Endothelial cell (in vitro differentiated cells): ENCODE results near the gene THAP8. TPM values are rescaled to one million over a fixed set of nuclear protein-coding genes. Genes with fewer than 3 reads are reported as not detected.

Experiments
- DNase-seq: peaks from one replicate; pipeline ENCODE4 v3.0.0; 2021; ENCODE audit warnings: low spot score
- H3K27ac Mint-ChIP-seq: one replicate; pipeline ENCODE4 v1.8.0; 2021; ENCODE audit warnings: mixed read lengths, inconsistent platforms; ENCODE audit not compliant: unreplicated experiment
- H3K27me3 Mint-ChIP-seq: one replicate; pipeline ENCODE4 v1.8.0; 2021; ENCODE audit warnings: mild to moderate bottlenecking, moderate library complexity, mixed read lengths, inconsistent platforms; ENCODE audit not compliant: unreplicated experiment
- H3K36me3 Mint-ChIP-seq: one replicate; pipeline ENCODE4 v1.8.0; 2021; ENCODE audit warnings: mild to moderate bottlenecking, low read depth, mixed read lengths, inconsistent platforms; ENCODE audit not compliant: unreplicated experiment
- H3K4me1 Mint-ChIP-seq: one replicate; pipeline ENCODE4 v1.8.0; 2021; ENCODE audit warnings: mild to moderate bottlenecking, mixed read lengths, inconsistent platforms; ENCODE audit not compliant: unreplicated experiment
- H3K4me3 Mint-ChIP-seq: one replicate; pipeline ENCODE4 v1.8.0; 2021; ENCODE audit warnings: mild to moderate bottlenecking, mixed read lengths, inconsistent platforms; ENCODE audit not compliant: unreplicated experiment
- H3K9me3 Mint-ChIP-seq: one replicate; pipeline ENCODE4 v1.8.0; 2021; ENCODE audit warnings: mixed read lengths, inconsistent platforms; ENCODE audit not compliant: unreplicated experiment
- total RNA-seq: library from RNA; stranded (reverse); fragmentation: NEBNext Ultra II Directional; extraction: Animal tissue kit (Norgen Biotek cat#: 25700); gene quantifications from one replicate; pipeline ENCODE4 v1.2.1, GENCODE V29; 2021; ENCODE audit not compliant: unreplicated experiment
- TF ChIP-seq, protein P1 (sequence below): fragments of 200-600 bp; sonication (generic); IDR thresholded peaks from one replicate; pipeline ENCODE4 v1.5.0; 2021; ENCODE audit warnings: antibody characterized with exemption; ENCODE audit not compliant: unreplicated experiment

Gene THAP8
- total RNA-seq, 1 donor from 2014 or later = 6.7 TPM

DNA sequence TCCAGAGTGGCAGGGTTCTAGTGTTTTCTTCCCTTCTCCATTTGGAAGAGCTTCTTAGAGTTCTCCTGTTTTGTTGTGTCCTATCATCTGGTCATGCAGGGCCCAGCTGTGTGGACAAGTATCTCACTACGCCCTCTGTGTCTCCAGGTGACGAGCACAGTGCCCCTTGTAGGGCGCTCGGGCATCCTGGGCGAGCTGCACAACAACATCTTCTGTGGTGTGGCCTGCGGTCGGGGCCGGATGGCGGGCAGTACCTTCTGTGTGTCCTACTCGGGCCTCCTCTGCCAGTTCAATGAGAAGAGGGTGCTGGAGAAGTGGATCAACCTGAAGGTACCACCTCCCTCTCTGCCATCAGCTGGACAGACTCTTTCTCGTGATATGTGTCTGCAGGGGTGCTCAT, 13.6 kb upstream of the THAP8 start:
- H3K36me3 Mint-ChIP-seq = peaks cover 36% of the 10 kb centered on the region
- TF ChIP-seq, protein P1, sequence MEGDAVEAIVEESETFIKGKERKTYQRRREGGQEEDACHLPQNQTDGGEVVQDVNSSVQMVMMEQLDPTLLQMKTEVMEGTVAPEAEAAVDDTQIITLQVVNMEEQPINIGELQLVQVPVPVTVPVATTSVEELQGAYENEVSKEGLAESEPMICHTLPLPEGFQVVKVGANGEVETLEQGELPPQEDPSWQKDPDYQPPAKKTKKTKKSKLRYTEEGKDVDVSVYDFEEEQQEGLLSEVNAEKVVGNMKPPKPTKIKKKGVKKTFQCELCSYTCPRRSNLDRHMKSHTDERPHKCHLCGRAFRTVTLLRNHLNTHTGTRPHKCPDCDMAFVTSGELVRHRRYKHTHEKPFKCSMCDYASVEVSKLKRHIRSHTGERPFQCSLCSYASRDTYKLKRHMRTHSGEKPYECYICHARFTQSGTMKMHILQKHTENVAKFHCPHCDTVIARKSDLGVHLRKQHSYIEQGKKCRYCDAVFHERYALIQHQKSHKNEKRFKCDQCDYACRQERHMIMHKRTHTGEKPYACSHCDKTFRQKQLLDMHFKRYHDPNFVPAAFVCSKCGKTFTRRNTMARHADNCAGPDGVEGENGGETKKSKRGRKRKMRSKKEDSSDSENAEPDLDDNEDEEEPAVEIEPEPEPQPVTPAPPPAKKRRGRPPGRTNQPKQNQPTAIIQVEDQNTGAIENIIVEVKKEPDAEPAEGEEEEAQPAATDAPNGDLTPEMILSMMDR = no peak
- no peak overlapping the region for H3K27ac Mint-ChIP-seq
- no peak for DNase-seq
- no peaks in the 10 kb centered on the region for H3K9me3 Mint-ChIP-seq
- H3K27me3 Mint-ChIP-seq = peaks cover 4% of the 10 kb centered on the region
- H3K4me1 Mint-ChIP-seq = no peaks in the 10 kb centered on the region
- peak overlapping the region; percentile 62 for H3K4me3 Mint-ChIP-seq

DNA sequence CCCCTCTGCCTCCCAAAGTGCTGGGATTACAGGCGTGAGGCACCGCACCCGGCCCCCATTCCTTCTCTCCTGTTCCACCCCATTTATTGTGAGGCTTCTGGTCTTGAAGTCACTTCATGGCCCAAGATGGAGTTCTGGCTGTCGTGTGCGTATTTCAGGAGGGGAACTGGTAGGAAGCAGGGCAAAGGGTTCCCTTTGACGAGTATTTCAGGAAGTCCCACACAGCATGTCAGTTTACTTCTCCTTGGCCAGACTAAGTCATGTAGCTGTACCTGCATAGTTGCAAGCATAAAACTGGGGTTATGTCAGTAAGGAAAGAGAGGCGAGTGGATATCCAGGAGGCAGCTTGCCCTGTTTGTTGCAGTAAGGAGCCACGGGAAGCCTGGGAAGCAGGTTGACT, 10.7 kb upstream of the THAP8 start:
- peaks cover 25% of the 10 kb centered on the region for H3K36me3 Mint-ChIP-seq

DNA sequence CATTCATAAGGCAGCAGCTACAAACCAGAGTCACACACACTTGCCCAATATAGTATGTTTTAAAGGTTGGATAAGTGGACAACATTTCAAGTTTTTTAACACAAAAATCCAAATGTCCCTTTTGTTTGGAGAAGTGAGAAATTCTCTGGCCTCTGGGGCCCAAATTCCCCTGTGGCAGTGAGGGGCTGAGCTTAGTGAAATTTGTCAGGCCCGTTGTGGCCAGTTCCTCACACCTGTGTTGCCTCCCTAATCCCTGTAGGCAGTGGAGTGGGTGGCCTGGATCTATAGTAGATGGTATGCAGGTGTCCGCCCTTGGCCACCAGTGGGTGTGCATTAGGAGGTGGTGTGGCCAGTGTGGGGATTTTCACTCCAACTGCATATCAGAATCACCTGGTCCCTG, 7.3 kb upstream of the THAP8 start:
- no peak overlapping the region for H3K27ac Mint-ChIP-seq
- peaks cover 7% of the 10 kb centered on the region for H3K4me1 Mint-ChIP-seq
- H3K4me3 Mint-ChIP-seq = no peak overlapping the region
- no peaks in the 10 kb centered on the region for H3K9me3 Mint-ChIP-seq
- TF ChIP-seq, protein P1 = no peak
- no peak for DNase-seq
- peaks cover 21% of the 10 kb centered on the region for H3K36me3 Mint-ChIP-seq
- peaks cover 7% of the 10 kb centered on the region for H3K27me3 Mint-ChIP-seq

More for the DNA sequence above, 10.7 kb upstream of the THAP8 start:
- Mint-ChIP-seq H3K4me1 (peaks cover 7% of the 10 kb centered on the region), H3K4me3 (no peak overlapping the region), H3K9me3 (no peaks in the 10 kb centered on the region), H3K27ac (no peak overlapping the region), H3K27me3 (peaks cover 6% of the 10 kb centered on the region)
- TF ChIP-seq, protein P1 = no peak
- no peak for DNase-seq

DNA sequence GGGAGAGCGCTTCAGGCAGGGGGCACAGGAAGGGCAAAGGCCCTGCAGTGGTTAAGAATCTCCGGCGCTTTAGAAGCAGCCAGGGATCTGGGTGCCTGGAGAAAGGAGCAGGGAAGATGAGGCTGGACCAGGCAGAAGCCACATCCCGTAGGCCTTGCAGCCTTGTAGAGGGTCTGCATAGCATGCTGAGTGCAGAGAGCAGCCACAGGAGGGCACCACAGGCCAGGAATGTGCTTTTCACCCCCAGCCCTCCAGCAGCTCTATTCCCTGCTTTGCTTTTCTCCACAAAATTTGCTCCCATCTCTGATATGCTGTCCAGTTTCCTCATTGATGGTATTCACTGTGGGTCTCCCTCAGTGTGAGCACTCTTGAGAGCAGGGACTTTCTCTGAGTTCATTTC, 6.3 kb upstream of the THAP8 start:
- Mint-ChIP-seq H3K9me3 (no peaks in the 10 kb centered on the region), H3K4me1 (peaks cover 9% of the 10 kb centered on the region), H3K36me3 (peaks cover 18% of the 10 kb centered on the region), H3K27me3 (peaks cover 9% of the 10 kb centered on the region), H3K4me3 (no peak overlapping the region), H3K27ac (no peak overlapping the region)
- TF ChIP-seq, protein P1 = no peak
- peak; percentile 65 for DNase-seq

DNA sequence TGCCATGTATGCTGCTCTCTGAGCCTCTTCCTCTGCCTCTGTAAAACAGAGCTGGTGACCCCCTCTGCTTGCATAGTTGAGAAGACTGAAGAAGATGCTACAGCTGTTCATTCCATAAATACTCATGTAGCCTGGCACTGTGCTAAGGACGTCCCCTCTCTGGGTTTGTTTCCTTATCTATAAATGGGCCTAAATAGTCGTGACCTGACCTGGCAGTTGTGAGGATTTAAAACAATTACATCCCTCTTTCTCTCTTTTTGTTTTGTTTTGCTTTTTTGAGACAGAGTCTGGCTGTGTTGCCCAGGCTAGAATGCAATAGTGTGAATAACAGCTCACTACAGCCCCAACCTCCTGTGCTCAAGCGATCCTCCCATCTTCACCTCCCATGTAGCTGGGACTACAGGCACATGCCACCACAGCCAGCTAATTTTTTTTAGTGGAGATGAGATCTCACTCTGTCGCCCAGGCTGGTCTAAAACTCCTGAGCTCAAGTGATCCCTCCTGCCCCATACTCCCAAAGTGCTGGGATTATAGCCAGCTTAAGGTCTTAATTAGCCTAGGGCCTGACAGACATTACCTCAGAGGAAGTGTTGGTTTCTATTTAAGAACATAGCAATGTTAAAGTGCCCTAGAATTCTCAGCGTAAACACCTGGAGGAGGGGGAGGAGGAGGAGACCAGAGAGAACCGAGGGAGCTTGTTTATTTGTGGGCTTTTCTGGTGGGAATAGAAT, 5.3 kb upstream of the THAP8 start:
- Mint-ChIP-seq H3K36me3 (peaks cover 10% of the 10 kb centered on the region), H3K27ac (no peak overlapping the region), H3K27me3 (peaks cover 10% of the 10 kb centered on the region), H3K4me1 (peaks cover 12% of the 10 kb centered on the region), H3K4me3 (no peak overlapping the region), H3K9me3 (no peaks in the 10 kb centered on the region)
- TF ChIP-seq, protein P1 = no peak
- no peak for DNase-seq
